Osteocyte (in vitro differentiated cells): ENCODE data around the gene PAFAH2. TPM values are rescaled to one million over a fixed set of nuclear protein-coding genes. Genes with fewer than 3 reads are reported as not detected.

Experiments
- DNase-seq: peaks from one replicate; pipeline ENCODE4 v3.0.0; 2021; ENCODE audit warnings: mixed read lengths; ENCODE audit not compliant: unreplicated experiment; ENCODE audit errors: extremely low spot score
- H3K27ac Mint-ChIP-seq: one replicate; pipeline ENCODE4 v1.8.0; 2021; ENCODE audit warnings: mild to moderate bottlenecking, mixed read lengths; ENCODE audit not compliant: unreplicated experiment
- H3K27me3 Mint-ChIP-seq: one replicate; pipeline ENCODE4 v1.8.0; 2021; ENCODE audit warnings: mixed read lengths; ENCODE audit not compliant: unreplicated experiment
- H3K36me3 Mint-ChIP-seq: one replicate; pipeline ENCODE4 v1.8.0; 2021; ENCODE audit warnings: mixed read lengths; ENCODE audit not compliant: unreplicated experiment
- H3K4me1 Mint-ChIP-seq: one replicate; pipeline ENCODE4 v1.8.0; 2021; ENCODE audit warnings: mixed read lengths; ENCODE audit not compliant: unreplicated experiment
- H3K4me3 Mint-ChIP-seq: one replicate; pipeline ENCODE4 v1.8.0; 2021; ENCODE audit warnings: mild to moderate bottlenecking, moderate library complexity, mixed read lengths; ENCODE audit not compliant: unreplicated experiment
- H3K9me3 Mint-ChIP-seq: one replicate; pipeline ENCODE4 v1.8.0; 2021; ENCODE audit warnings: mixed read lengths; ENCODE audit not compliant: unreplicated experiment
- CTCF ChIP-seq: fragments of 200-600 bp; sonication (generic); IDR thresholded peaks from 2 replicates; pipeline ENCODE4 v1.5.0; 2021; ENCODE audit warnings: antibody characterized with exemption, mild to moderate bottlenecking, moderate library complexity
- total RNA-seq: library from RNA; stranded (reverse); gene quantifications from 2 replicates; pipeline ENCODE4 v1.2.1, GENCODE V29; 2021

The PAFAH2 gene
- total RNA-seq, 1 donor from 2014 or later: 10.4 TPM

- no peak for DNase-seq
- H3K4me3 Mint-ChIP-seq: peak overlapping the region; percentile 90
- H3K9me3 Mint-ChIP-seq: no peaks in the 10 kb centered on the region
- peaks cover 2% of the 10 kb centered on the region for H3K36me3 Mint-ChIP-seq
- H3K27ac Mint-ChIP-seq: peak overlapping the region; percentile 94
- H3K27me3 Mint-ChIP-seq: no peaks in the 10 kb centered on the region
- no peak for TF ChIP-seq CTCF
- peaks cover 16% of the 10 kb centered on the region for H3K4me1 Mint-ChIP-seq
Measured at GRCh38 chr1:25996966-25997827, 666 bp downstream of the PAFAH2 start.

GRCh38 chr1:25994402-25995150 is 3.3 kb downstream of the PAFAH2 start:
- Mint-ChIP-seq H3K4me3 (no peak overlapping the region), H3K27me3 (no peaks in the 10 kb centered on the region), H3K36me3 (peaks cover 2% of the 10 kb centered on the region), H3K4me1 (peaks cover 16% of the 10 kb centered on the region), H3K27ac (no peak overlapping the region), H3K9me3 (no peaks in the 10 kb centered on the region)
- no peak for DNase-seq
- no peak for TF ChIP-seq CTCF

- Mint-ChIP-seq H3K36me3 (peaks cover 2% of the 10 kb centered on the region), H3K27me3 (no peaks in the 10 kb centered on the region), H3K4me1 (peaks cover 12% of the 10 kb centered on the region), H3K27ac (no peak overlapping the region), H3K9me3 (no peaks in the 10 kb centered on the region), H3K4me3 (no peak overlapping the region)
- TF ChIP-seq CTCF: no peak
- no peak for DNase-seq
Measured at GRCh38 chr1:25993197-25993951, 4.5 kb downstream of the PAFAH2 start.

GRCh38 chr1:25992689-25993171 is 5.1 kb downstream of the PAFAH2 start:
- H3K4me3 Mint-ChIP-seq: no peak overlapping the region
- TF ChIP-seq CTCF: no peak
- H3K27me3 Mint-ChIP-seq: no peaks in the 10 kb centered on the region
- H3K9me3 Mint-ChIP-seq: no peaks in the 10 kb centered on the region
- peaks cover 2% of the 10 kb centered on the region for H3K36me3 Mint-ChIP-seq
- peaks cover 8% of the 10 kb centered on the region for H3K4me1 Mint-ChIP-seq
- no peak overlapping the region for H3K27ac Mint-ChIP-seq
- DNase-seq: no peak
